Measurements from ENCODE around the gene SEMA3E. TPM values are rescaled to one million over a fixed set of nuclear protein-coding genes. Genes with fewer than 3 reads are reported as not detected.

Gene SEMA3E
- total RNA-seq, 1 donor = 1.4 TPM

DNA sequence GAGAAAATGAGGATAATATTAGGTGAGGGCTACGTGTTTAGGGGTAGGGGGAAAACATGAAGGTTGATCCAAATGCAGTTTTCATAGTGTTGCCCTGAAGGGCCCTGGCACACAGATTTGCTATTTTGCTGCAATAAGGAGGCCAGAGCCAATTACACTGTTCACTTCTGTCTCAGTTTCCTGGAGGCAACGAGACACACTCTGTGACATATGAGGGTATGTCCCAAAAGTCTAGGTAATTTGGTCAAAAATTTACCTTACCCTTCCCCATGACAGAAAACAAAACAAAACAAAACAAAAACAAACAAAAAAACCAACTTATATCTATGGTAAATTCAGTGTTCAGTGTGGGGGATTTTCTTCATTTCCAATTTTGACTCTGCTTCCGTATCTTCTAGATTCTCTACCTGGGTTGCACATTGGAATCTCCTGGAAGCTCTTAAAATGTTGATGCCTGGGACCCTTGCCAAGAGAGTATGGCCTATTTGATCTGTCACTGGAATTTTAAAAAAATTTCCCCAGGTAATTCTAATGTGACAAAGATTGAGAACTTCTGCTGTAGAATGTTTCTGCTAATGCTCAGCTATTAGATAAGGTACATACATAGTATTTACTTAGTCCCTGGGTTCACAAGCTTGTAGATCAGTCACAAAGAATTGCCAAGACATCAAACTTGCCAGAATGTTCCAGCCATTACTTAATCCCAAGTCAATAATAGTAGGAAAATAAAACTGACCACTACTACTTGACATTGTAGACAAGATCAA lies 139.5 kb downstream of the SEMA3E start:
- Histone ChIP-seq H3K79me2 (ENCODE audit: insufficient read depth, low read length) (no peaks in the 10 kb centered on the region), H3K27me3 (ENCODE audit: insufficient read depth, low read length) (no peaks in the 10 kb centered on the region), H3K4me2 (ENCODE audit: insufficient read depth, low read length) (no peak overlapping the region), H3K36me3 (ENCODE audit: insufficient read depth, low read length) (no peaks in the 10 kb centered on the region), H3K4me1 (ENCODE audit: insufficient read depth, low read length) (no peaks in the 10 kb centered on the region), H3K4me3 (ENCODE audit: insufficient read depth, low read length) (no peak overlapping the region), H3K27ac (ENCODE audit: low read depth, low read length) (no peak overlapping the region), H2AFZ (ENCODE audit: low read length) (no peak overlapping the region), H3K9me3 (ENCODE audit: low read depth, low read length) (no peaks in the 10 kb centered on the region), H4K20me1 (ENCODE audit: insufficient read depth, low read length) (no peaks in the 10 kb centered on the region)
- TF ChIP-seq, protein P1, sequence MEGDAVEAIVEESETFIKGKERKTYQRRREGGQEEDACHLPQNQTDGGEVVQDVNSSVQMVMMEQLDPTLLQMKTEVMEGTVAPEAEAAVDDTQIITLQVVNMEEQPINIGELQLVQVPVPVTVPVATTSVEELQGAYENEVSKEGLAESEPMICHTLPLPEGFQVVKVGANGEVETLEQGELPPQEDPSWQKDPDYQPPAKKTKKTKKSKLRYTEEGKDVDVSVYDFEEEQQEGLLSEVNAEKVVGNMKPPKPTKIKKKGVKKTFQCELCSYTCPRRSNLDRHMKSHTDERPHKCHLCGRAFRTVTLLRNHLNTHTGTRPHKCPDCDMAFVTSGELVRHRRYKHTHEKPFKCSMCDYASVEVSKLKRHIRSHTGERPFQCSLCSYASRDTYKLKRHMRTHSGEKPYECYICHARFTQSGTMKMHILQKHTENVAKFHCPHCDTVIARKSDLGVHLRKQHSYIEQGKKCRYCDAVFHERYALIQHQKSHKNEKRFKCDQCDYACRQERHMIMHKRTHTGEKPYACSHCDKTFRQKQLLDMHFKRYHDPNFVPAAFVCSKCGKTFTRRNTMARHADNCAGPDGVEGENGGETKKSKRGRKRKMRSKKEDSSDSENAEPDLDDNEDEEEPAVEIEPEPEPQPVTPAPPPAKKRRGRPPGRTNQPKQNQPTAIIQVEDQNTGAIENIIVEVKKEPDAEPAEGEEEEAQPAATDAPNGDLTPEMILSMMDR (IDR thresholded peaks at IDR 0.05; ENCODE audit: extremely low read depth, low read depth, low read length) = no peak
- DNase-seq (ENCODE audit: insufficient read length, low spot score, missing footprints) = no peak

DNA sequence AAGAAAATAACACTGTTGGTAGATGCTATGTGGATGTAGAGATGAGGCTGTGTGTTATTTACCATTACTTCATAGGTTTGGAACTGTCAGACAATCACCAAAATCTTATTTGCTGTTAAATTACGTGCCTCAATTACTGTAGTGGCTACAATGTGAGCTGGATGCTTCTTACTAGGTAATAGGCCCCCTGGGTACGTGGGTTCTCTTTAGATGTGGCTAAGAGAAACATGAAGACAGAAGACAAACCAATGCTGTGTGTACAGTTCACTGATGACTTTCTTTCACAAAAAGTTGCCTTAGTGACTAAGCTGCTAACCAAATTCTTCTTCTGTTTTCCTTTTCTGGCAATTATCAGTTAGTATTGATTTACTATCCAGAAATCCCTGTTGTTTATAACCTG lies 144.6 kb downstream of the SEMA3E start:
- no peaks in the 10 kb centered on the region for H3K79me2 ChIP-seq (ENCODE audit: insufficient read depth, low read length)
- no peaks in the 10 kb centered on the region for H3K36me3 ChIP-seq (ENCODE audit: insufficient read depth, low read length)
- no peak overlapping the region for H3K4me3 ChIP-seq (ENCODE audit: insufficient read depth, low read length)
- no peak overlapping the region for H3K27ac ChIP-seq (ENCODE audit: low read depth, low read length)
- TF ChIP-seq, protein P1 (IDR thresholded peaks at IDR 0.05; ENCODE audit: extremely low read depth, low read depth, low read length) = no peak
- H3K4me2 ChIP-seq (ENCODE audit: insufficient read depth, low read length) = no peak overlapping the region
- no peaks in the 10 kb centered on the region for H4K20me1 ChIP-seq (ENCODE audit: insufficient read depth, low read length)
- no peak for DNase-seq (ENCODE audit: insufficient read length, low spot score, missing footprints)
- H2AFZ ChIP-seq (ENCODE audit: low read length) = no peak overlapping the region
- H3K4me1 ChIP-seq (ENCODE audit: insufficient read depth, low read length) = no peaks in the 10 kb centered on the region
- no peaks in the 10 kb centered on the region for H3K9me3 ChIP-seq (ENCODE audit: low read depth, low read length)
- no peaks in the 10 kb centered on the region for H3K27me3 ChIP-seq (ENCODE audit: insufficient read depth, low read length)

DNA sequence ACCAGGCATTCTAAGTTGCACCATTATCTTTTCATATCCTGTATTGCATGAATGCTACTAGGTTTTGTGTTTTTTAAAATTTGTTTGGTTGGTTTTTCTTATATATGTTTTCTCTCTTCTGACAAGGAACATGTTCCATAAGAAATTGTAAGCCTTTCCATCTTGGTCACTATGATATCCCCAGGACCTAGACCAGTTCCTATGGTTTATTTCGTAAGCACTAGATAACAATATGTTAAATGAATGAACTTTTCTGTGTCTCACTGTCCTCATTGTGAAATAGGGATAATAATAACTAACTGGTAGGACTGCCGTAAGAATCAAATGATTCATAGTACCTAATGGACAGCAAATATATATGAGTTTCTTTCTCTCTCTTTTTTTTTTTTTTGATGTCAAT lies 146.3 kb downstream of the SEMA3E start:
- no peak for DNase-seq (ENCODE audit: insufficient read length, low spot score, missing footprints)
- H4K20me1 ChIP-seq (ENCODE audit: insufficient read depth, low read length) = no peaks in the 10 kb centered on the region
- no peaks in the 10 kb centered on the region for H3K79me2 ChIP-seq (ENCODE audit: insufficient read depth, low read length)
- no peaks in the 10 kb centered on the region for H3K4me1 ChIP-seq (ENCODE audit: insufficient read depth, low read length)
- no peaks in the 10 kb centered on the region for H3K9me3 ChIP-seq (ENCODE audit: low read depth, low read length)
- H3K36me3 ChIP-seq (ENCODE audit: insufficient read depth, low read length) = no peaks in the 10 kb centered on the region
- no peak overlapping the region for H2AFZ ChIP-seq (ENCODE audit: low read length)
- peaks cover 4% of the 10 kb centered on the region for H3K27me3 ChIP-seq (ENCODE audit: insufficient read depth, low read length)
- TF ChIP-seq, protein P1 (IDR thresholded peaks at IDR 0.05; ENCODE audit: extremely low read depth, low read depth, low read length) = no peak
- H3K27ac ChIP-seq (ENCODE audit: low read depth, low read length) = no peak overlapping the region
- no peak overlapping the region for H3K4me3 ChIP-seq (ENCODE audit: insufficient read depth, low read length)
- no peak overlapping the region for H3K4me2 ChIP-seq (ENCODE audit: insufficient read depth, low read length)

DNA sequence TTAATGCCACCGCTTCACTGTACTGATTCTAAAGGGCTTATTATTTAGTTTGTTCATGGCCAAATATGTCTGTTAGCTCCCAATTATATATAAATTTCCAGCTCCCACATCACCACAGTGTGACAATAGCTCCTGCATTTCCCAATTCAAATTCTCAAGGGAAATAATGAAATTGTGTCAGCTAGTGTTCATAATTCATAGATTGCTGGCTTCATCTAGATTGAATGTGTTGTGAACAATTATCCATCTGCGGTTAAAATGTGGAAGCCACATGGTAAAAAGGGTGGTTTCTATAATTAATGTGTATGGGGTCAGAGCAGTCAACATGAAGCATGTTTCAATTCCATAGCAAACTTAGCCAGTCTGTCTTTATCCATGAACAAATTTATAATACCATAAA lies 154.3 kb downstream of the SEMA3E start:
- Histone ChIP-seq H3K4me2 (ENCODE audit: insufficient read depth, low read length) (no peak overlapping the region), H3K79me2 (ENCODE audit: insufficient read depth, low read length) (no peaks in the 10 kb centered on the region), H4K20me1 (ENCODE audit: insufficient read depth, low read length) (no peaks in the 10 kb centered on the region), H3K4me3 (ENCODE audit: insufficient read depth, low read length) (no peak overlapping the region), H2AFZ (ENCODE audit: low read length) (no peak overlapping the region), H3K36me3 (ENCODE audit: insufficient read depth, low read length) (no peaks in the 10 kb centered on the region), H3K4me1 (ENCODE audit: insufficient read depth, low read length) (no peaks in the 10 kb centered on the region), H3K9me3 (ENCODE audit: low read depth, low read length) (no peaks in the 10 kb centered on the region), H3K27me3 (ENCODE audit: insufficient read depth, low read length) (peaks cover 4% of the 10 kb centered on the region), H3K27ac (ENCODE audit: low read depth, low read length) (no peak overlapping the region)
- TF ChIP-seq, protein P1 (IDR thresholded peaks at IDR 0.05; ENCODE audit: extremely low read depth, low read depth, low read length) = no peak
- DNase-seq (ENCODE audit: insufficient read length, low spot score, missing footprints) = no peak
